HG03139 (cell line): ENCODE measurements around the gene KLF6.

Experiments used
- ATAC-seq: cut with Tn5 transposase; IDR thresholded peaks from one replicate; pipeline ENCODE4 v1.9.1; 2021; ENCODE audit not compliant: unreplicated experiment

The KLF6 gene

GRCh38 chr10:3775696-3776551 lies 9.1 kb downstream of the KLF6 start:
- no peak for ATAC-seq

GRCh38 chr10:3774814-3775695 lies 10.0 kb downstream of the KLF6 start:
- ATAC-seq, result no peak

GRCh38 chr10:3774018-3774813 lies 10.8 kb downstream of the KLF6 start:
- no peak for ATAC-seq

GRCh38 chr10:3773460-3774017 lies 11.5 kb downstream of the KLF6 start:
- no peak for ATAC-seq

- no peak for ATAC-seq
Observed at GRCh38 chr10:3772361-3773171, 12.4 kb downstream of the KLF6 start.

- ATAC-seq, result no peak
Observed at GRCh38 chr10:3770611-3771110, 14.3 kb downstream of the KLF6 start.

- no peak for ATAC-seq
Observed at GRCh38 chr10:3769556-3769955, 15.5 kb downstream of the KLF6 start.

- ATAC-seq, result no peak
Observed at GRCh38 chr10:3766046-3766756, 18.8 kb downstream of the KLF6 start.

GRCh38 chr10:3765146-3765545 lies 19.9 kb downstream of the KLF6 start:
- ATAC-seq, result no peak

- no peak for ATAC-seq
Observed at GRCh38 chr10:3764626-3765112, 20.3 kb downstream of the KLF6 start.

GRCh38 chr10:3763852-3764625 lies 21.0 kb downstream of the KLF6 start:
- no peak for ATAC-seq

GRCh38 chr10:3763035-3763456 lies 22.0 kb downstream of the KLF6 start:
- ATAC-seq, result no peak

GRCh38 chr10:3762309-3762708 lies 22.7 kb downstream of the KLF6 start:
- no peak for ATAC-seq

GRCh38 chr10:3761904-3762303 lies 23.1 kb downstream of the KLF6 start:
- no peak for ATAC-seq

GRCh38 chr10:3761021-3761686 lies 23.9 kb downstream of the KLF6 start:
- peak; percentile 46 for ATAC-seq

- no peak for ATAC-seq
Observed at GRCh38 chr10:3760083-3760482, 24.9 kb downstream of the KLF6 start.

- ATAC-seq, result no peak
Observed at GRCh38 chr10:3759397-3759796, 25.6 kb downstream of the KLF6 start.

- no peak for ATAC-seq
Observed at GRCh38 chr10:3758491-3758970, 26.5 kb downstream of the KLF6 start.
